ENCODE results near the gene TUBA8. TPM values are rescaled to one million over a fixed set of nuclear protein-coding genes. Genes with fewer than 3 reads are reported as not detected.
"Not testable (repeated sequence)": the region's sequence is repeated elsewhere in the genome, so short reads cannot be mapped to it uniquely, and the experiment has no call there.

Gene TUBA8
- total RNA-seq, 2 donors from 2014 or later, result 1.3 to 2.9 TPM

DNA sequence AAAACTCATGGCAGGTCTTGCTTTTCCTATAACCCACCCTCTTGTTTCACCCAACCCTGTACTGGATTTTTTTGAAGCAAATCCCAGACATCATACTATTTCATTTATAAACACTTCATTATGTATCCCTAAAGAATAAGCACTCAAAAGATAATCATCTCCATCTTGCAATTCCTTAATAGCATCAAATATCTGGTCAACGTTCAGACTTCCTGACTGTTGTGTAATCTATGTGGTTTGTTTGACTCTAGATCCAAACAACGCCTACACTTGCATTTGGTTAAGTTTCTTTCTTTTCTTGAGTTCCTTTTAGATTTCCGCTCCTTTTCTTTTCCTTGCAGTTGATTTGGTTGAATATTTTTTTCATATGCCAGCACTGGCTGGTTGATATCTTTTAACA, 61.6 kb downstream of the TUBA8 start:
- H3K36me3 ChIP-seq; H3K4me3 ChIP-seq; intact Hi-C loops (cut with DNase I); DNase-seq (ENCODE audit: low spot score); H3K9me3 ChIP-seq; H3K27ac ChIP-seq; H3K27me3 ChIP-seq (replicated peaks; ENCODE audit: insufficient read depth); H3K4me1 ChIP-seq (replicated peaks): not testable (repeated sequence)
- 57% methylated on average over 3 of the region's 3 CpGs for WGBS

DNA sequence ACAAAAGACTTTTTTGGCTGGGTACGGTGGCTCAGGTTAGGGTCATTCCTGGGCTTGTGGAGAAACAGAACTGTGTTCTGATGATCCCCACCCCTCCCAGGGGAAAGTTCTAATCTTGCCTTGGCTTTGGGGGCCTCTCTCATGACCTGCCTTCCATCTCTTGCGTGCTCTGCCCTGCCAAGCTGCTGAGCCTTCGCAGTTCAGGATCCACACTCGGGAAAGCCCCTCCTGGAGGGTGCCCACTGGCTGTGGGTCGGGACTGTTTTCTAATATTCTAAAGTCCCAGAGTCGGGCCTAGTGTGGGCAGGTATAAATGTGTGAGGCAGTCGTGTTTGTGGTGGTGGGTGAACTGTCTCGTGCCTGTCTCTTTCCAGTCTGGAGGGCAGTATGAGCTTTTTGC, 62.2 kb downstream of the TUBA8 start:
- H3K27ac ChIP-seq, result not testable (repeated sequence)
- WGBS, result 85% methylated on average over 8 of the region's 8 CpGs

DNA sequence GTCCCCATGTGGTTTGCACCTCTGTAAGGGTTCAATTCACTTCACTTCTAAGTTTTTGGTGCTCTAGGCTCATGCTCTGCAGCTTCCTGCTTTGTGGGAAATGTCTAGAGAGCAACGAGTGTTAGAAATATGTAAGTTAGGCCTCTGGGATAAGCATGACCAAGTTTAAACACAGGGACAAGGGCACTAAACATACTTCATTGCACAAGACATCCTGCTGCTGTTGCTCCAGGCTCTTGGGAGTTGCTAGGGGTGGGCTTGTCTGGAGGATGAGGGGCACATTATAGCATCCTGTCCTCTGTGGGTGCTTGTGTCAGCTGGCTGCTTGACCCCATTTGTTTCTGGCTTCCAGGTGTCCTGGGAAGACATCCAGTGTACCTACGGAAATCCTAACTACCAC, 62.8 kb downstream of the TUBA8 start:
- WGBS, result 90% methylated on average over 2 of the region's 2 CpGs
- DNase-seq (ENCODE audit: low spot score), result not testable (repeated sequence)

More for the DNA sequence above, 62.2 kb downstream of the TUBA8 start:
- intact Hi-C loops (cut with DNase I); H3K4me1 ChIP-seq (replicated peaks); H3K27me3 ChIP-seq (replicated peaks; ENCODE audit: insufficient read depth); H3K4me3 ChIP-seq; H3K36me3 ChIP-seq; DNase-seq (ENCODE audit: low spot score); H3K9me3 ChIP-seq: not testable (repeated sequence)

More for the DNA sequence above, 62.8 kb downstream of the TUBA8 start:
- H3K4me3 ChIP-seq; H3K9me3 ChIP-seq; H3K27me3 ChIP-seq (replicated peaks; ENCODE audit: insufficient read depth); H3K36me3 ChIP-seq; H3K27ac ChIP-seq; H3K4me1 ChIP-seq (replicated peaks); intact Hi-C loops (cut with DNase I): not testable (repeated sequence)

Small RNAs within 50 kb of the gene (small RNA-seq; reads per million reads assigned to genes)
- 0 reads per million in 2 donors for gene AC016027.5

Other genes starting within 250 kb of the TUBA8 start
- 10 to 100 TPM; 58.6 to 78.7 TPM for gene MICAL3, start 86.2 kb upstream of the TUBA8 start, total RNA-seq
- gene PEX26, start 32.8 kb upstream of the TUBA8 start, total RNA-seq, result 10 to 100 TPM; 34.7 to 38.2 TPM
- 1 to 10 TPM; 6.0 to 6.5 TPM for gene USP18, start 39.4 kb downstream of the TUBA8 start, total RNA-seq